ENCODE results near the gene KRT78.
A peak's percentile ranks its signal among the peaks of the same experiment; 100 is the strongest.
"Not testable (repeated sequence)": the region's sequence is repeated elsewhere in the genome, so short reads cannot be mapped to it uniquely, and the experiment has no call there.

KRT78 gene

GRCh38 chr12:52871291-52872039, 22.7 kb upstream of the KRT78 start:
- no peak for DNase-seq

DNA sequence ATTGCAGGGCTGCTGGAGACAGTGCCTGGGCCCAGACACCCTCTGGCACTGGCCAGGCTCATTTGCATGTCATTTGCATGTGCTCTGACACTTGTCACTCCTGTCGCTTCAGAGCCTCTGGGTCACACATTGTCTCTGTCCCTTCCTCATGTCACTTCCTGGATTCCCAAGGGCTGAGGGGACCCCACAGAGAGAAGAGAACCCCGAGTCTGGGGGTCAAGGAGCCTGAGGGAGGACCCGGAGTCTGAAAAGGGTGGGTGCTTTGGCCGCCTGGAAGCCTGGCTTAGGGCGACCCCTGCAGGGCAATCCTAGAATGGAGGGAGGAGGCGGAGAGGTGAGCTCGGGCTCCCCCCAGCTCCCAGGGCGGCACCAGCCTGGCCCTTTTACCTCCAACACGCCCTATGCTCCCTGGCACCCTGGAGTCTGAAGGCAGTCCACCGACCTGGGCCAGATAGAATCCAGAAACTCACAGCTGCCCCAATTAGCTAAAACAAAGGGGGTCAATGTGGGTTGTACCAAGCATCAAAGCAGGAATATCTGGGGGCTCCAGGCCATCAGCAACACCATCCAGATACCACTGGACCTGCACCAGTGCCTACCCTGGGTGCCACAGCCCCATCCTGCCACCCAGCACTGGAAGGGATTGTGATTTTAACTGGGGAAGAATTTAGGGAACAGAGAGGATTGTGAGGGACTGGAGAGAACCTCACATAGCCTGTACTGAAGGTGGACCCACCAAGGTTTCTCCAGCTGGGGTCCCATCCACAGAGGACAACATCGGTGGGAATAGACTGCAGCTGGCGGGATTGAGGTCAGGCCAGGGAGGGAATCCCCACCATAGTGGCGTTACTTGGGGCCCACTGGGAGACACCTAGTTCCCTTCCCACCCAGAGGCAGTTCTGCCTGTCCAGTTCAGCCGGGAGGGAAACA, 21.8 kb upstream of the KRT78 start:
- no peak for DNase-seq

DNA sequence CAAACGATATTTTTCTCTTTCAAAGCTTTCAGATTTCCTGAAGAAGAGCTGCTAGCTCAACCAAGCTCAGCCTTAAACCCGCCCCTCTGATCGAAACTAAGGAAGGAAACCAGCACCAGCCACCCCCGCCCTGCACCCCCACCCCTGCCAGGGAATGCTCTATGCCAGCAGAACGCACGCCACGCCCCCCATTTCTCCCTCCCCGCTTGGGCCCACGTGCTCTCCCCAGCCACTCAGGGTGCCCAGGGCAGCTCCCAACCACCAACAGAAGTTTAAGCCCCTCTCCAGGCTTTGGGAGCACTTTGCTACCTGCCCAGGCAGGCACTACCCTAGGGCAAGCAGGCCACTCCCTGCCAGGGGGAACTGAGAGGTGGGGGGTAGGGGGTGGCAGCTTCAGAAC, 18.8 kb upstream of the KRT78 start:
- no peak for DNase-seq

GRCh38 chr12:52867152-52867551, 18.4 kb upstream of the KRT78 start:
- DNase-seq: no peak

GRCh38 chr12:52865090-52865944, 16.5 kb upstream of the KRT78 start:
- DNase-seq: peak; percentile 45

DNA sequence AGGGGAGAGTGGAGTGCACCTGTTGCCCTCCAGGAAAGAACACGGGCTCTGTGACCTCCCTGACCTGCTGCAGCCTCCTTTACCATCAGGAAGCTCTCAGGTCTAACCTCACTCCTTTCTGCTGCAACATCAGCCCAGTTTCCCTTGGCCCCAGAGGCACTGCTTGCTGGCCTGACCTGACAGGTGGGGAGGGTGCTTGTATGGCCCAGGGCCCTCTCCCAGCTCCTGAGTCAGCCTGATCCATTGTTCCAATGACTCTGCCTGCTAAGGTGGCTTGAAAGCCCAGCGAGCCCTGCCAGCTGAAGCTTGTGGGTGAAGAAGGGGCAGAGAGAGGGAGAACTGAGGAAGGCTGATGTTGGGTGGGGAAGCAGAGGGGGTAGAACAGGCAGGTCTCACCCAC, 13.2 kb upstream of the KRT78 start:
- DNase-seq: no peak

- no peak for DNase-seq
Observed at GRCh38 chr12:52861511-52861910, 12.7 kb upstream of the KRT78 start.

- DNase-seq: no peak
Observed at GRCh38 chr12:52860102-52860823, 11.5 kb upstream of the KRT78 start.

DNA sequence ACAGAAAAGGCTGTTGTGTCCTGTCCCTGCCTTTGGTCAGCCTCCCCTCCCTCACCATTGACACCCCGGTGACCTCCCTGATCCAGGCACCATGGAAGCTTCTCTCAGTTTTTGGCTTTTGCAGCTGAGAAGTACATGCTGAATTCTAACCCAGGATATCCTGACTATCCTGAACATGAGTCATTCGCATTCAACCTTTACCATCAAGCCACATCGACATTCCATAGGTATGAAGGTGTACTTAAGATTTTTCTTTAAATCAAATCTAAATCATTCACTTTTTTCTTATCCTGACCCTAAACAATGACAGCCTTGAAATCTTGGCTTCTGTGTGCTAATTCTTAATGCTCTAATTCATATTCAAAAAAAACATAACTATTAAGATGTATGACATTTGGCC, 8.7 kb upstream of the KRT78 start:
- no peak for DNase-seq

GRCh38 chr12:52856787-52857186, 8.0 kb upstream of the KRT78 start:
- no peak for DNase-seq

DNA sequence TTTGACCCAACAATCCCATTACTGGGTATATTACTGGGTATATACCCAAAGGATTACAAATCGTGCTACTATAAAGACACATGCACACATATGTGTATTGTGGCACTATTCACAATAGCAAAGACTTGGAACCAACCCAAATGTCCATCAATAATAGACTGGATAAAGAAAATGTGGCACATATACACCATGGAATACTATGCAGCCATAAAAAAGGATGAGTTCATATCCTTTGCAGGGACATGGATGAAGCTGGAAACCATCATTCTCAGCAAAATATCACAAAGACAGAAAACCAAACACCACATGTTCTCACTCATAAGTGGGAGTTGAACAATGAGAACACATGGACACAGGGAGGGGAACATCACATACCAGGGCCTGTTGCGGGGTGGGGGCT, 7.3 kb upstream of the KRT78 start:
- DNase-seq: not testable (repeated sequence)

DNA sequence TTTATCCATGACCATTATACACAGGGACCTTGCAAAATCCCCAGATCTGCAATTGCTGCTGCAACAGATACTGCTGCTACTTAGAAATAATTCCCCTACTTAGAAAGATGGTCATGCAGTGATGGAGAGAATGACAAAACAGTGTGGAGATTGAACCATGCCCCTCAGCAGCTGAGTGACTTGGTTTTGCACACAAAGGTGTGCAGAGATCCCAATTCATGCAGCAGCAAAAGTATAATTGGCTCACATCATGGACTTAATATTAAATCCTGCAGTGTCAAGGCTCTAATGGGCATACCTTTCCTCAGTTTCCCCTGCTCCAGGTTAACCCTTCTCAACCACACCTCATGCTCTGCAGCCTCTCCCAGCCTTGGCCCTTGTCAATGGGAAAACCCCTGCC, 3.0 kb upstream of the KRT78 start:
- no peak for DNase-seq

- DNase-seq: no peak
Observed at GRCh38 chr12:52850681-52851080, 1.9 kb upstream of the KRT78 start.

- DNase-seq: no peak
Observed at GRCh38 chr12:52849511-52849910, 717 bp upstream of the KRT78 start.

DNA sequence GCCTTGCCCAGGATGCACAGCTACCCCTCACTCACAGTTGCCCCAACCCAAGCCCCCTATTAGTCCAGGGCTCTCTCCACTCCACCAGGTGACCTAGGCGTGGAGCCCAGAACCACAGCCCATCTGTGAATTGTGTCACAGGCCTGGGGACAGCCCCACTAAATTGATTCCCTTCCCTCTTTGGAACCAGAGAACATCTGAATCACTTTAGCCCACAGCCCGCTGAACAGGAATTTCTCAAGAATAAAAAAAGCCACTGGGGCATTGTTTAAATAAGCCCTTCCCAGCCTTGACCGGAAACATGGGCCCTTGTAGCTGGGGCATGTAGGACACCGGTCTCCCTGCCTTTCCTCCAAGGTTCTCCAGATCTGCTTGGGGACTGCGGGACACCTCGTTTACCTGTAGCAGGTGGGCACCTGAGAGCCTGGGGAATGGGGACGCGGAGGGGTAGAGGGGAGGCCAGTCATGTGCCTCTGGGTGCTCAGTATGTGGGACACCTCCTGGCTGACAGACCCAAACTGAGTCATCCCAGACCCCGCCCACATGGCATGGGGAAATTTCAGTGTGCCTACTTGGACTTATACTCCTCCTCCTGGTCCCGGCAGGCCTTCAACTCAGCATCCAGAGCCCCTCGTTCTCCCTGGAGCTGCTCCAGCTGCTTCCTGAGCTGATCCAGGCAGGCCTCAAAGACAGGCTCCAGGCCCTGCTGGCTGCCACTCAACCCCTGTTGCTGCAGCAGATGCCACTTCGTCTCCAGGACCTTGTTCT, 1.3 kb downstream of the KRT78 start:
- DNase-seq: no peak

- DNase-seq: no peak
Observed at GRCh38 chr12:52846356-52846970, 2.3 kb downstream of the KRT78 start.

- no peak for DNase-seq
Observed at GRCh38 chr12:52845946-52846345, 2.8 kb downstream of the KRT78 start.

- DNase-seq: no peak
Observed at GRCh38 chr12:52844386-52844785, 4.4 kb downstream of the KRT78 start.

DNA sequence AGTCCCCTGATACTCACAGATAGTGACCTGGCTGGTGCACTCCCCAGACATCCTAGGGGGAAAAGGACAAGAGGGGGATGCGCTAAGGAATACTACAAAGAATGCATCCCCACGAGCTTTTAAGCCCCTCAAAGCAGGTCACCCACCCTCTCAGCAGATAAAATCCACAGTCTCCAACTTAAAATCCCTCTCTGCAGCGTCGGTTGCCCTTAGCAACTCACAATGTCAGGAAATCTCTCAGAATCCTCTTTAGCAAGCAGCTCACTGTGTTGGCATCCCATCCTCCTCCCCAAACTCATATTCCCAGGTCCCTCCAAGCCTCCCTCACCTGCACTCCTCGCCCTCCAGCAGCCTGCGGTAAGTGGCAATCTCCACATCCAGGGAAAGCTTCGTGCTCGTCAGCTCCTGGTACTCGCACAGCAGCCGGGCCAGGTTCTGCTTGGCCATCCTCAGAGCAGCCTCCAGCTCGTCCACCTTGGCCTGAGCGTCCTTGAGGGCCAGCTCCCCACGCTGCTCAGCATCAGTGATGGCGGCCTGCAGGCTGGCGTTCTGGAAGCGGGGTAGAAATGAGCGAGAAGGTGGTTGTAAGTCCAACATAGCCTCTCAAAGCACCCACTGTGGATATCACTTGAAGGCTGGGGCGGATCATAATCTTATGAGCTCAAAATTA, 9.2 kb downstream of the KRT78 start:
- DNase-seq: no peak

GRCh38 chr12:52838609-52839435, 10.0 kb downstream of the KRT78 start:
- DNase-seq: no peak
